ENCODE results near the gene SEPTIN3.
A peak's percentile ranks its signal among the peaks of the same experiment; 100 is the strongest.

SEPTIN3 gene, protein sequence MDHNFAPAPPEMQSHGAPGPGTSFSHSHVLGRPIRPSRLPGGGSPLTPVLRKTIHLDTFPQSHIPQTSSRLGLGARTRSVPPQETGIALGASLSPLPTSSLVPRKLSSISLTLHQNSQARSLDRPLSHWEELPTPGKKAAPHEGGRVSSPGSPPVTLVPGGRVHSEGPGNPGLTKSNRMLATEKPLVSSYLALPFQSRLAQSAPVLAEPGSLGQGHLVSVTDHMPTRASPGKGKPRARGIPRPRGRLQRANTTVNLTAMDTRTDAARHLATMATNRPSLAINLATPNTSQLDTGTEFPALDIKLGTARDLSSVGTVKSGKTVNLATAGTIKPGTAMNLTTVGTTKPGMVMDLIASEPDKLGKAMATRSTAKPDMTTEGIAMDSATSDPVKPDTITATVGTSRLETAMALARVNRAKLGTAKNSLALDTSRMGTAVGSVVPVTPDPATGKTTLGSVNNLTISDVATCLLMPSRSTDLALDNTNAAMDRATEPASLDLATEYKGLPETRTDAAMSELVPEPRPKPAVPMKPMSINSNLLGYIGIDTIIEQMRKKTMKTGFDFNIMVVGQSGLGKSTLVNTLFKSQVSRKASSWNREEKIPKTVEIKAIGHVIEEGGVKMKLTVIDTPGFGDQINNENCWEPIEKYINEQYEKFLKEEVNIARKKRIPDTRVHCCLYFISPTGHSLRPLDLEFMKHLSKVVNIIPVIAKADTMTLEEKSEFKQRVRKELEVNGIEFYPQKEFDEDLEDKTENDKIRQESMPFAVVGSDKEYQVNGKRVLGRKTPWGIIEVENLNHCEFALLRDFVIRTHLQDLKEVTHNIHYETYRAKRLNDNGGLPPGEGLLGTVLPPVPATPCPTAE

GRCh38 chr22:41969110-41969646 is at the start of gene SEPTIN3:
TSS of gene SEPTIN3 (plus strand) at chr22:41969443. CDS start at chr22:41971493, 2,050 bp downstream.
- DNase-seq (ENCODE audit: low read depth): no peak
- no peak within 1 kb of the TSS for H3K4me3 ChIP-seq (ENCODE audit: low read depth, low read length)
- TF ChIP-seq CTCF (IDR thresholded peaks at IDR 0.05; ENCODE audit: low read depth, low read length, missing control alignments): no peak

DNA sequence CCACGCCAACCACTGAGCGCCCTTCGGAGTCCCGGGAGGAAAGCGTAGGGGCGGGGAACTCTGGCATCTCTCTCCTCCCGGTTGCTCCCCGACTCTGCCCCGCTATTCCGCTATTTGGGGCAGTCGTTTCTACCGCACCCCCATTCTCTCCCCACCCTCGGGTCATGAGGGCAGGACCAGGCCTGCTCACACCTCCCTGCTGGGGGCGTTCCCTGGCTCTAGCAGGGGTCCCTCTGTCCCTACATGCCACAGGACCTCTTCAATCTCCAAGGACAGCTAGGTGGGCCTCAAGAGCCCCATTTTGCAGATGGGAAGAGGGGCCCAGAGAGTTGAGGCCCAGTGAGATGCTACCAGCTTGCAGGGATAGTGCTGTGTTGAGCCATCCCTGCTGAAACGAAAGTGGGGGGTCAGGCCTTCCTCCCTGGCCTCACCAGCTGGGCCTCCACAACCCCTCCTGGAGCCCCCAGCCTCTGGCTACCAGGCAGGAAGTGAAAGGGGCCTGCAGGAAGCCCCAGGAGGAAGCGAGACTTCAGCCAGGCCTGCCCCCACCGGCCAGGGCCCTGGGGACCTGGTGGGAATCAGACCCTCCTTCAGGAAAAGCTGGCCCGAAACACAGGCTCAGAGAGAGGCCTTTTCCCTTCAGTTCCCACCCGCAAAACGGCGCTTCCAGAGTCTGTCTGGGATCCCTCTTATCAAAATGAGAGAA is 48.8 kb upstream of the SEPTIN3 start:
- H3K4me3 ChIP-seq (ENCODE audit: low read depth, low read length): peak overlapping the region; percentile 45
- DNase-seq (ENCODE audit: low read depth): no peak
- no peak for TF ChIP-seq CTCF (IDR thresholded peaks at IDR 0.05; ENCODE audit: low read depth, low read length, missing control alignments)

DNA sequence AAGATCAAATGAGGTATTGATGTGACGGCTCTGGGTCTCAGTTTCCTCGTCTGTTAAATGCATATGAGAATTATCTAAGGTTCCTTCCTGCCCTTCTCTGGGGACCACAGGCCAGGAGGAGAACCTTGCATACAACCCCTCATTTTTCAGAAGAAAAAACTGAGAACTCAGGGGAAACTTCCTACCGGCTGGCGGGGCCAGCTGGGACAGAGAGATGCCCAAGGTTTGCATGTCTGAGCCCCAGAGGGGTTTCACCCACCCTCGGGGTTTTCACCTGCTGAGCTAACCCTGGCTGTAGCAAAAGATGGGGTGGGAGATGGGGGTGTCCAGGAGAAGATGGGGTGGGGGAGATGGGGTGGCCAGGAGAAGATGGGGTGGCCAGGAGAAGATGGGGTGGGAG is 46.9 kb upstream of the SEPTIN3 start:
- H3K4me3 ChIP-seq (ENCODE audit: low read depth, low read length): peak overlapping the region; percentile 17; the same call in 1 of the 2 replicates
- DNase-seq (ENCODE audit: low read depth): no peak
- TF ChIP-seq CTCF (IDR thresholded peaks at IDR 0.05; ENCODE audit: low read depth, low read length, missing control alignments): no peak

GRCh38 chr22:41922940-41923594 is 46.2 kb upstream of the SEPTIN3 start:
- no peak for TF ChIP-seq CTCF (IDR thresholded peaks at IDR 0.05; ENCODE audit: low read depth, low read length, missing control alignments)
- H3K4me3 ChIP-seq (ENCODE audit: low read depth, low read length): peak overlapping the region; percentile 51
- DNase-seq (ENCODE audit: low read depth): no peak

DNA sequence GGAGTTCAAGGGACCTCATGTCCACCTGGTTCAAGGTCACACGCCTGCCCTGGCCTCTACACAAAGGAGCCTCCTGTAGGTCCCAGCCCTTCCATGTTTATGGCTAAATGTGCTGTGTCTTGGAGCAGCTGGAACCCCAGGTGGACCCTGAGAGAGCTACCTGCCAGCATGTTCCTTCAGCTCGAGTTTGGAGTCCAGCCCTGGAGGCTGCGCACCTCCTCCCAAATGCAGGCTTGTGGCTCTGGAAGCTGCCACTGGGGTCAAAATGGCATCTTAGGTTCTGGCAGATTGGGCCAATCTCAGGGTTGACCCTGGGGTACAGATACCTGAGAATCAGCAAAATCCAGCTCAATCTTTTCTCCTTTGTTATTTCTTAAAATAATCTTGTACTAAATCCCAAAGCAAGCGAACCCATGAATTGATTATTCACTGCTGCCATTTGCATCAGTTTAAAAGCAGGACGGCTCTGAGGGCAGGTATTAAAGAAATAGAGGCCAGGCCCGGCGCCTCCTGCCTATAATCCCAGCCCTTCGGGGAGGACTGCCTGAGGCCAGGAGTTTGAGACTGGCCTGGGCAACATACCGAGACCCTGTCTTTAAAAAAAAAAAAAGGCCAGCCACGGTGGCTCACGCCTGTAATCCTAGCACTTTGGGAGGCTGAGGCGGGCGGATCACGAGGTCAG is 45.5 kb upstream of the SEPTIN3 start:
- DNase-seq (ENCODE audit: low read depth): no peak
- no peak for TF ChIP-seq CTCF (IDR thresholded peaks at IDR 0.05; ENCODE audit: low read depth, low read length, missing control alignments)
- H3K4me3 ChIP-seq (ENCODE audit: low read depth, low read length): peak overlapping the region; percentile 51
